ENCODE measurements around the gene PDZD8.

DNA sequence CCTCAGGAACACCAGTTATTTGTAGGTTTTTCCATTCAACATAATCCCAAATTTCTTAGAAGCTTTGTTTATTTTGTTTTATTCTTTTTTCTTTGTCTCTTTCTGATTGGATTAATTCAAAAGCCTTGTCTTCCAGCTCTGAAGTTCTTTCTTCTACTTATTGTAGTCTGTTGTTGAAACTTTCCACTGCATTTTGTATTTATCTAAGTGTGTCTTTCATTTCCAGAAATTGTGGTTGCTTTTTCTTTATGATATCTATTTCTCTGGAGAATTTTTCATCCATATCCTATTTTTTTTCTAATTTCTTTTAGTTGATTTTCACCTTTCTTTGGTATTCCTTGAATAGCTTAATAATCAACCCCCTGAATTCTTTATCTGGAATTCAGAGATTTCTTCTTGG lies 75.8 kb downstream of the PDZD8 start:
- TF ChIP-seq, protein P1, sequence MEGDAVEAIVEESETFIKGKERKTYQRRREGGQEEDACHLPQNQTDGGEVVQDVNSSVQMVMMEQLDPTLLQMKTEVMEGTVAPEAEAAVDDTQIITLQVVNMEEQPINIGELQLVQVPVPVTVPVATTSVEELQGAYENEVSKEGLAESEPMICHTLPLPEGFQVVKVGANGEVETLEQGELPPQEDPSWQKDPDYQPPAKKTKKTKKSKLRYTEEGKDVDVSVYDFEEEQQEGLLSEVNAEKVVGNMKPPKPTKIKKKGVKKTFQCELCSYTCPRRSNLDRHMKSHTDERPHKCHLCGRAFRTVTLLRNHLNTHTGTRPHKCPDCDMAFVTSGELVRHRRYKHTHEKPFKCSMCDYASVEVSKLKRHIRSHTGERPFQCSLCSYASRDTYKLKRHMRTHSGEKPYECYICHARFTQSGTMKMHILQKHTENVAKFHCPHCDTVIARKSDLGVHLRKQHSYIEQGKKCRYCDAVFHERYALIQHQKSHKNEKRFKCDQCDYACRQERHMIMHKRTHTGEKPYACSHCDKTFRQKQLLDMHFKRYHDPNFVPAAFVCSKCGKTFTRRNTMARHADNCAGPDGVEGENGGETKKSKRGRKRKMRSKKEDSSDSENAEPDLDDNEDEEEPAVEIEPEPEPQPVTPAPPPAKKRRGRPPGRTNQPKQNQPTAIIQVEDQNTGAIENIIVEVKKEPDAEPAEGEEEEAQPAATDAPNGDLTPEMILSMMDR (IDR thresholded peaks at IDR 0.05): no peak
- TF ChIP-seq EP300 (IDR thresholded peaks at IDR 0.05) (no peak), POLR2A (IDR thresholded peaks at IDR 0.05) (no peak)
